ENCODE results near the gene KIF22.

Gene KIF22

GRCh38 chr16:29834079-29834478 lies 43.5 kb downstream of the KIF22 start:
- no peak for DNase-seq

- DNase-seq: no peak
Measured at GRCh38 chr16:29835926-29836325, 45.4 kb downstream of the KIF22 start.

GRCh38 chr16:29836623-29837022 lies 46.1 kb downstream of the KIF22 start:
- no peak for DNase-seq

- no peak for DNase-seq
Measured at GRCh38 chr16:29837841-29838240, 47.3 kb downstream of the KIF22 start.

- DNase-seq: no peak
Measured at GRCh38 chr16:29839822-29840221, 49.3 kb downstream of the KIF22 start.

GRCh38 chr16:29840240-29840639 lies 49.7 kb downstream of the KIF22 start:
- no peak for DNase-seq

- DNase-seq: no peak
Measured at GRCh38 chr16:29841631-29842030, 51.1 kb downstream of the KIF22 start.

- no peak for DNase-seq
Measured at GRCh38 chr16:29842732-29843346, 52.3 kb downstream of the KIF22 start.

- DNase-seq: no peak
Measured at GRCh38 chr16:29843931-29844330, 53.4 kb downstream of the KIF22 start.

GRCh38 chr16:29844575-29845331 lies 54.2 kb downstream of the KIF22 start:
- no peak for DNase-seq

- no peak for DNase-seq
Measured at GRCh38 chr16:29845656-29846055, 55.1 kb downstream of the KIF22 start.

GRCh38 chr16:29848420-29849297 lies 58.1 kb downstream of the KIF22 start:
- DNase-seq: peak in 49 of 56 donors; percentile 16 to 82 (median 40)

- DNase-seq: peak in 11 of 56 donors; percentile 3 to 51 (median 16)
Measured at GRCh38 chr16:29849505-29849904, 59.0 kb downstream of the KIF22 start.

GRCh38 chr16:29850998-29851397 lies 60.4 kb downstream of the KIF22 start:
- no peak for DNase-seq

- no peak for DNase-seq
Measured at GRCh38 chr16:29852654-29853053, 62.1 kb downstream of the KIF22 start.

- DNase-seq: no peak
Measured at GRCh38 chr16:29854520-29855100, 64.1 kb downstream of the KIF22 start.
